ENCODE data around the gene ANGPTL8. TPM values are rescaled to one million over a fixed set of nuclear protein-coding genes. Genes with fewer than 3 reads are reported as not detected.

The ANGPTL8 gene
- total RNA-seq, 1 experiment from 2014 or later: not detected

DNA sequence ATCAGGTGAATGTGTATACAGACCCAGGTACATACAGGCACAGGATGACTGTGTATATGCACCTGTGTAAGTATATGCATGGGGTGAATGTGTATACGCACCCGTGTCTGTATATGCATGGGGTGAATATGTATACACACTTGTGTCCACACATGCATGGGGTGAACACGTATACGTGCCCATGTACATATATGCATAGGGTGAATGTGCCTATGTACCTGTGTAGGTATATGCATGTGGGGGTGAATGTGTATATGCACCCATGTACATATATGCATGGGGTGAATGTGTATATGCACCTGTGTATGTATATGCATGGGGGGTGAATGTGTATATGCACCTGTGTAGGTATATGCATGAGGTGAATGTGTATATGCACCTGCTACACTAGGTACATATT is 6.9 kb upstream of the ANGPTL8 start:
- H3K4me3 ChIP-seq (ENCODE audit: low read depth, low read length, poor library complexity, severe bottlenecking): no peak overlapping the region
- H3K27ac ChIP-seq (ENCODE audit: low read depth, low read length, poor library complexity, severe bottlenecking): no peak overlapping the region
- DNase-seq (ENCODE audit: low spot score): no peak
- H3K27me3 ChIP-seq (replicated peaks; ENCODE audit: insufficient read depth, low read depth, low read length, poor library complexity): no peaks in the 10 kb centered on the region
- H3K9me3 ChIP-seq (ENCODE audit: low read depth, low read length, poor library complexity, severe bottlenecking): no peaks in the 10 kb centered on the region
- intact Hi-C loops (cut with micrococcal nuclease; ENCODE audit: unreplicated experiment): no loop called here
- TF ChIP-seq CTCF (conservative IDR thresholded peaks at IDR 0.05; ENCODE audit: low read depth, low read length): no peak
- TF ChIP-seq EZH2 (IDR thresholded peaks at IDR 0.05; ENCODE audit: borderline replicate concordance, low read depth, low read length, poor library complexity, severe bottlenecking): no peak
- no peaks in the 10 kb centered on the region for H3K4me1 ChIP-seq (ENCODE audit: insufficient read depth, low read length, poor library complexity, severe bottlenecking)
- CTCF ChIA-PET: no interaction called here
- POLR2A ChIA-PET (ENCODE audit: low non-redundant PET): no interaction called here
- H3K36me3 ChIP-seq (ENCODE audit: insufficient read depth, low read length, poor library complexity, severe bottlenecking): no peaks in the 10 kb centered on the region
- BruUV-seq (replicated peaks): no TSS peak

DNA sequence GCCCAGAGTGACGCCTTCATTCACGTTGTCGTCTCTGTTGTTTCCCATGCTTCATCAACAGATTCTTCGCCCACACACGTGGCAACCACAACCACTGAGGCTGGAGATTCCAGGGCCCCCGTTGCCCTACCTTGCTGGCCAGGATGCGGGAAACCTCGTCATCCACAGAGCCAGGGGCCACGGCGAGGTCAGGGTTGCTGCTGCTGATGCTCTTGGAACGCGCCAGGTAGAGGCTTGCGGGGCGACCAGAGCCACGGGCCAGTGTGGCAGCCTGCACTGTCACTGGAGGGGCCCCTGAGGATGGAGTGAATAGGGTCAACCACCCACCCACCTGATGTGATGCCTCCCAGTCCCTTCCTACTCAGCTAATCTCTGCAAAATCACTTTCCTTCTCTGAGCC is 6.3 kb upstream of the ANGPTL8 start:
- ChIA-PET POLR2A (ENCODE audit: low non-redundant PET) (no interaction called here), CTCF (no interaction called here)
- BruUV-seq (replicated peaks): no TSS peak
- intact Hi-C loops (cut with micrococcal nuclease; ENCODE audit: unreplicated experiment): no loop called here
- no peaks in the 10 kb centered on the region for H3K9me3 ChIP-seq (ENCODE audit: low read depth, low read length, poor library complexity, severe bottlenecking)
- no peaks in the 10 kb centered on the region for H3K4me1 ChIP-seq (ENCODE audit: insufficient read depth, low read length, poor library complexity, severe bottlenecking)
- no peak overlapping the region for H3K4me3 ChIP-seq (ENCODE audit: low read depth, low read length, poor library complexity, severe bottlenecking)
- no peak overlapping the region for H3K27ac ChIP-seq (ENCODE audit: low read depth, low read length, poor library complexity, severe bottlenecking)
- no peaks in the 10 kb centered on the region for H3K36me3 ChIP-seq (ENCODE audit: insufficient read depth, low read length, poor library complexity, severe bottlenecking)
- no peak for DNase-seq (ENCODE audit: low spot score)
- TF ChIP-seq CTCF (conservative IDR thresholded peaks at IDR 0.05; ENCODE audit: low read depth, low read length) (no peak), EZH2 (IDR thresholded peaks at IDR 0.05; ENCODE audit: borderline replicate concordance, low read depth, low read length, poor library complexity, severe bottlenecking) (no peak)
- no peaks in the 10 kb centered on the region for H3K27me3 ChIP-seq (replicated peaks; ENCODE audit: insufficient read depth, low read depth, low read length, poor library complexity)

DNA sequence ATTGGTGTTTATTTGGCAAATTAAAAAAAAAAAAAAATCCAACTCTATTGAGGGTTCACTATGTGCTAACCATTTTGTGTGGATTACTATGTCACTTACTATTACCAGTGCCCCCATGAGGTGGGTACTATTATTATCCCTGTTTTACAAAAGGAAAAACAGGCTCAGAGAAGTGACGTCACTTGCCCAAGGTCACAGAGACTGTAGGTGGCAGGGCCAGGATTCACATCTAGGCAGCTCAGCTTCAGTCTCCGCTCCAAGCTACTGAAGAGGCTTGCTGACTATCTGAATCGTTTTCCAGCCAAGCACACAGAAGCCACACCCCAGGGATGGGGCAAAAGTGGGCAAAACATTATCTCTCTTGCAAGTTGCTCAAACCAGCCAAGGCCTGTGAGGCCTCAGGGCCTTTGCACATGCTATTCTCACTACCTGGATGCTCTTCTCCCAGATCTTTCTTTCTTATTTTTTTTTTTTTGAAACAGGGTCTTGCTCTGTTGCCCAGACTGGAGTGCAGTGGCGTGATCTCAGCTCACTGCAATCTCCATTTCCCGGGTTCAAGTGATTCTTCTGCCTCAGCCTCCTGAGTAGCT is 4.8 kb upstream of the ANGPTL8 start:
- Histone ChIP-seq H3K4me1 (ENCODE audit: insufficient read depth, low read length, poor library complexity, severe bottlenecking) (no peaks in the 10 kb centered on the region), H3K9me3 (ENCODE audit: low read depth, low read length, poor library complexity, severe bottlenecking) (no peaks in the 10 kb centered on the region), H3K4me3 (ENCODE audit: low read depth, low read length, poor library complexity, severe bottlenecking) (no peak overlapping the region), H3K27ac (ENCODE audit: low read depth, low read length, poor library complexity, severe bottlenecking) (no peak overlapping the region), H3K27me3 (replicated peaks; ENCODE audit: insufficient read depth, low read depth, low read length, poor library complexity) (no peaks in the 10 kb centered on the region), H3K36me3 (ENCODE audit: insufficient read depth, low read length, poor library complexity, severe bottlenecking) (no peaks in the 10 kb centered on the region)
- no peak for DNase-seq (ENCODE audit: low spot score)
- no TSS peak for BruUV-seq (replicated peaks)
- POLR2A ChIA-PET (ENCODE audit: low non-redundant PET): no interaction called here
- intact Hi-C loops (cut with micrococcal nuclease; ENCODE audit: unreplicated experiment): no loop called here
- CTCF ChIA-PET: no interaction called here
- TF ChIP-seq EZH2 (IDR thresholded peaks at IDR 0.05; ENCODE audit: borderline replicate concordance, low read depth, low read length, poor library complexity, severe bottlenecking) (no peak), CTCF (conservative IDR thresholded peaks at IDR 0.05; ENCODE audit: low read depth, low read length) (no peak; the same call in 1 of the 2 replicates)

Data from A673 (cell line).